ENCODE results near the gene MCTP2.

DNA sequence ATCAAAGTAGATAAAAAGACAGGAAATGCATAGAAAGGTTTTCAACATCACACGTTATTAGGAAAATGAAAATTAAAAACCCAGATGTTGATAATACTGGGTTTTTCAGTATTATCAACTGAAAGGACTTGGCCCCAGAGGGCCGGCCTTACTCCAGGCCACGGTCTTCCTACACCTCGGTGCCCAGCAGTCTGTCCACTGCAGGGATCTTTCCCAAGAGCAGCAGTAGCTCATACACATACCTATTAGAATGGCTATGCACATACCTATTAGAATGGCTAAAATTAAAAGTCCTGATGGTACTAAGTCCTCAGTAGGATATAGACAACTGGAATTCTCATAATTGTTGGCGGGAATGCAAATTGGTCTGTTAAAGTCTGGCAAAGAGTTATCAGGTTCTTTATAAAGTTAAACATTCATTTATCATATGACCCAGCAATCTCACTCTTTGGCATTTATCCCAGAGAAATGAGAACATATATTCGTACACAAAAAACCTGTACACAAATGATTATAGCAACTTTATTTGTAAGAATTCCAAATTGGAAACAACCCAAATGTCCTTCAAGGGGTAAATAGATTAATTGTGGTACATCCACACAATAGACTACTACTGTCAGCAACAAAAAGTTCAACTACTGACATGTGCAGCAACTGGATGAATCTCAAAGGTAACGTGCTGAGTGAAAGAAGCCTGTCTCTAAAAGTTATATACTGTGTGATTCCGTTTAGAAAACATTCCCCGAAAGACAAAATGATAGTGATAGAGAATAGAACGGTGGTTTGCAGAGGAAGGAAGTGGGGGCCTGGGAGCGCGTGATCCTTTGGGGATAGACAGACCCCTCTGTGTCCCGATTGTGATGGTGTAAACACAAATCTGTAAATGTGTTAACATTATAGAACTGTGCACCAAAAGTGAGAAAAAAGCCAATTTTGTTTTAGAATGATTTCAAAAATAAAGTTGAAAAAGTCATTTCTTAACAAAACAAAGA lies 62.3 kb downstream of the MCTP2 start:
- TF ChIP-seq CTCF (IDR thresholded peaks at IDR 0.05; ENCODE audit: low read depth, low read length, poor library complexity, severe bottlenecking) = no peak
- TF ChIP-seq EZH2phosphoT487 (IDR thresholded peaks at IDR 0.05; ENCODE audit: borderline replicate concordance, low read length) = no peak

Measured in DOHH2 (cell line).